Measurements from ENCODE around the gene NT5DC2.

Gene NT5DC2

GRCh38 chr3:52515192-52515591, 18.5 kb downstream of the NT5DC2 start:
- TF ChIP-seq GATA2 (IDR thresholded peaks at IDR 0.05; ENCODE audit: low read depth, low read length) (no peak), GATA3 (IDR thresholded peaks at IDR 0.05; ENCODE audit: low read depth, low read length) (no peak)

GRCh38 chr3:52514576-52514975, 19.1 kb downstream of the NT5DC2 start:
- TF ChIP-seq GATA3 (IDR thresholded peaks at IDR 0.05; ENCODE audit: low read depth, low read length) (no peak), GATA2 (IDR thresholded peaks at IDR 0.05; ENCODE audit: low read depth, low read length) (no peak)

- TF ChIP-seq GATA2 (IDR thresholded peaks at IDR 0.05; ENCODE audit: low read depth, low read length) (no peak), GATA3 (IDR thresholded peaks at IDR 0.05; ENCODE audit: low read depth, low read length) (no peak)
These were observed 20.4 kb downstream of the NT5DC2 start for GRCh38 chr3:52513281-52513680.

GRCh38 chr3:52512727-52513126, 20.9 kb downstream of the NT5DC2 start:
- TF ChIP-seq GATA2 (IDR thresholded peaks at IDR 0.05; ENCODE audit: low read depth, low read length) (no peak), GATA3 (IDR thresholded peaks at IDR 0.05; ENCODE audit: low read depth, low read length) (no peak)

- TF ChIP-seq GATA2 (IDR thresholded peaks at IDR 0.05; ENCODE audit: low read depth, low read length) (no peak), GATA3 (IDR thresholded peaks at IDR 0.05; ENCODE audit: low read depth, low read length) (no peak)
These were observed 21.6 kb downstream of the NT5DC2 start for GRCh38 chr3:52512105-52512504.

- no peak for TF ChIP-seq GATA2 (IDR thresholded peaks at IDR 0.05; ENCODE audit: low read depth, low read length)
These were observed 22.1 kb downstream of the NT5DC2 start for GRCh38 chr3:52511509-52511908.

GRCh38 chr3:52509753-52510328, 23.8 kb downstream of the NT5DC2 start:
- no peak for TF ChIP-seq GATA2 (IDR thresholded peaks at IDR 0.05; ENCODE audit: low read depth, low read length)
- TF ChIP-seq GATA3 (IDR thresholded peaks at IDR 0.05; ENCODE audit: low read depth, low read length), result no peak

DNA sequence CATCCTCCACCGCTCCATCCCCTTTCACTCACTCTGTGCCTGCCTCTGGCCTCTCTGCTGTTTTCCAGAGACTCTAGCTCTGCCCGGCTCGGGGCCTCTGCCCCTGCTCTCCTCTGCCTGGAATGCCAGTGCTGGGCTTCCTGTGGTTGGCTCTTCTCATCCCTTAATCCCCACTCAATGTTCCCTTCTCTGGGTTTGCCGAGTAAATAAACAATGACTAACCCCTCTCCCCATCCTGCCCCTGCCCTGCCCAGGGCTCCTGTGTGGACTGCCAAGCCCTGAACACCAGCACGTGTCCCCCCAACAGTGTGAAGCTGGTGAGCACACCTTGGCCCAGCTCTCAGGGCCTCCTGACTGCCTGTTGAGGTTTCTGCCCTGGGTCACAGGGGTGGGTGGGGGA, 26.3 kb downstream of the NT5DC2 start:
- TF ChIP-seq GATA2 (IDR thresholded peaks at IDR 0.05; ENCODE audit: low read depth, low read length) (no peak), GATA3 (IDR thresholded peaks at IDR 0.05; ENCODE audit: low read depth, low read length) (no peak)

DNA sequence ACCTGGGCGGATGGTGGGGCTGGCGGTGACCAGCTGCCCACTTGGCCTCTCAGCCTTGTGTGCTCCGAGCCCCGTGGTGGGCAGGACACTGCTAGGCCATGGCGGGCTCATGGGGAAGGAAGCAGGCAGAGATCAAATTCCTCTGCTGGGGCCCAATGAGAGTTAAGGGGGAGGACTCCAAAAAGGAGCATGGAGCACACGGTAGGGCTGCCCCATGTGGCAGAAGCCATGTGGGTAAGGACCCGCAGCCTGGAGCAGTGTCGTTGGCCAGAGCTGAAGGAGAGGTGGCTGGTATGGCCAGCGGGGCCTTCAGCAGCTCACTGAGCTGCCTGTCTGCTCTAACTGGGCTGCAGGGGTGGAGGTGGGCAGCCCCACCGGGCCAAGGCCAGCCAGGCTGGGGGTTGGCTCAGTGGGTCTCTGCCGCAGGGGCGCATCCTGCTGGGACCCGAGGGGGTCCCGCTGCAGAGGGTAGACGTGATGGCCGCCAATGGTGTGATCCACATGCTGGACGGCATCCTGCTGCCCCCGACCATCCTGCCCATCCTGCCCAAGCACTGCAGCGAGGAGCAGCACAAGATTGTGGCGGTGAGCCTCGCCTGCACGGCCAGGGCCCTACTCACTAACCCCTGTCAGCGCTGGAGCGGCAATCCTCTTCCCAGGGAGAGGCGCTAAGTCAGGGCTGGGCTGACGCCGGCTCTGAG, 27.2 kb downstream of the NT5DC2 start:
- no peak for TF ChIP-seq GATA2 (IDR thresholded peaks at IDR 0.05; ENCODE audit: low read depth, low read length)
- TF ChIP-seq GATA3 (IDR thresholded peaks at IDR 0.05; ENCODE audit: low read depth, low read length), result no peak

GRCh38 chr3:52504977-52505376, 28.7 kb downstream of the NT5DC2 start:
- TF ChIP-seq GATA2 (IDR thresholded peaks at IDR 0.05; ENCODE audit: low read depth, low read length) (no peak), GATA3 (IDR thresholded peaks at IDR 0.05; ENCODE audit: low read depth, low read length) (no peak)

DNA sequence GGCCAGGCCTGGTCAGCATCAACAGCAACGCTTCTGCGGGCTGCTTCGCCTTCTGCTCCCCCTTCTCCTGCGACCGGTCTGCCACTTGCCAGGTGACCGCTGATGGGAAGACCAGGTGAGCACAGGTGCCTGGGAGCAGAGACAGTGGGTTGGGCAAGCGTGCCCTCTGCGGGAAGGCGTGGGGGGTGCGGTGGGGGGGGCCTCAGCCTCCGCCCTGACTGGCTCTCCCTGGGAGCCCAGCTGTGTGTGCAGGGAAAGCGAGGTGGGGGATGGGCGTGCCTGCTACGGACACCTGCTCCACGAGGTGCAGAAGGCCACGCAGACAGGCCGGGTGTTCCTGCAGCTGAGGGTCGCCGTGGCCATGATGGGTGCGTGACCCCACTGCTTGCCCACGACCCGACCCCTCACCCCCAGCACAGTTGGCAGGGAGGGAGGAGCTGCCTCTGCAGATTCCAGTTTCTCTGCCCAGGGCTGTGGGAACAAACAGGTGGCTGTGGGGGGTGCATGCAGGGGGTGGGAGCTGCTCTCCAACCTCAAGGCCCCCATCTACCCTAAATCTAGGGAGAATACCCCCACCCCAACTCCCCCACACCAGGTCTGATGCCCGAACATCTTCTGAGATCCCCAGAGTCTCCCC, 29.8 kb downstream of the NT5DC2 start:
- TF ChIP-seq GATA2 (IDR thresholded peaks at IDR 0.05; ENCODE audit: low read depth, low read length) (no peak), GATA3 (IDR thresholded peaks at IDR 0.05; ENCODE audit: low read depth, low read length) (no peak)

GRCh38 chr3:52502808-52503350, 30.8 kb downstream of the NT5DC2 start:
- TF ChIP-seq GATA2 (IDR thresholded peaks at IDR 0.05; ENCODE audit: low read depth, low read length) (no peak), GATA3 (IDR thresholded peaks at IDR 0.05; ENCODE audit: low read depth, low read length) (no peak)

DNA sequence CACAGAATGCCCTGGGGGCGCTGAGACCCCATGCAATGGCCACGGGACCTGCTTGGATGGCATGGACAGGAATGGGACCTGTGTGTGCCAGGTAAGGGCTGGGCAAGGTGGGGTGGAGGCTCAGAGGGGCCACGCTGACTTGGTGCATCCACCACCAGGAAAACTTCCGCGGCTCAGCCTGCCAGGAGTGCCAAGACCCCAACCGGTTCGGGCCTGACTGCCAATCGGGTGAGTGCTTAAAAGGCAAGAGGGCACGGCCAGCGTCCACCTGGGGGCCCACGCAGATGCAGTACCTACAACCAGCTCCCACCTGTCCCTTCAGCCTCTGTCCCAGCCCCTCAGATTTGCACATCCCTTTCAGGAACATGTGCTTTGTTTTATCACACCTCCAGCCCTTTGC, 31.7 kb downstream of the NT5DC2 start:
- no peak for TF ChIP-seq GATA2 (IDR thresholded peaks at IDR 0.05; ENCODE audit: low read depth, low read length)
- TF ChIP-seq GATA3 (IDR thresholded peaks at IDR 0.05; ENCODE audit: low read depth, low read length), result no peak

DNA sequence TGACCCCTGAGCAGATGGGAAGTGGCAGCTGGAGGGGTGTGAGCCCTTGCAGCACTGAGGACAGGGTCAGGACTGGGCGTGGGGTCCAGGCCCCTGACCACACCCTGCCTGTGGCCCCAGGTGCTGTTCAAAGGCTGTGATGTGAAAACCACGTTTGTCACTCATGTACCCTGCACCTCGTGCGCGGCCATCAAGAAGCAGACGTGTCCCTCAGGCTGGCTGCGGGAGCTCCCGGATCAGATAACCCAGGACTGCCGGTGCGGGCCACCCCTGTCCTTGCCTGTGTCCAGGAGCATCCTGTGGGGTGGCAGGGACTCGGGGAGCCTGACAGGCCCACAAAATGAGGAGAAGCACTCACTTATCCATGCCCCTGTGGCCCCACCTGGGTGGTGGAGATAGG, 32.6 kb downstream of the NT5DC2 start:
- TF ChIP-seq GATA3 (IDR thresholded peaks at IDR 0.05; ENCODE audit: low read depth, low read length) (no peak), GATA2 (IDR thresholded peaks at IDR 0.05; ENCODE audit: low read depth, low read length) (no peak)

Measured in SH-SY5Y (cell line).